HG03457 (cell line): ENCODE measurements around the gene IMPDH2.
"Not testable (repeated sequence)": the region's sequence is repeated elsewhere in the genome, so short reads cannot be mapped to it uniquely, and the experiment has no call there.

Source experiments
- ATAC-seq: cut with Tn5 transposase; IDR thresholded peaks from one replicate; pipeline ENCODE4 v1.9.1; 2021; ENCODE audit warnings: moderate number of reproducible peaks; ENCODE audit not compliant: unreplicated experiment

Gene IMPDH2

DNA sequence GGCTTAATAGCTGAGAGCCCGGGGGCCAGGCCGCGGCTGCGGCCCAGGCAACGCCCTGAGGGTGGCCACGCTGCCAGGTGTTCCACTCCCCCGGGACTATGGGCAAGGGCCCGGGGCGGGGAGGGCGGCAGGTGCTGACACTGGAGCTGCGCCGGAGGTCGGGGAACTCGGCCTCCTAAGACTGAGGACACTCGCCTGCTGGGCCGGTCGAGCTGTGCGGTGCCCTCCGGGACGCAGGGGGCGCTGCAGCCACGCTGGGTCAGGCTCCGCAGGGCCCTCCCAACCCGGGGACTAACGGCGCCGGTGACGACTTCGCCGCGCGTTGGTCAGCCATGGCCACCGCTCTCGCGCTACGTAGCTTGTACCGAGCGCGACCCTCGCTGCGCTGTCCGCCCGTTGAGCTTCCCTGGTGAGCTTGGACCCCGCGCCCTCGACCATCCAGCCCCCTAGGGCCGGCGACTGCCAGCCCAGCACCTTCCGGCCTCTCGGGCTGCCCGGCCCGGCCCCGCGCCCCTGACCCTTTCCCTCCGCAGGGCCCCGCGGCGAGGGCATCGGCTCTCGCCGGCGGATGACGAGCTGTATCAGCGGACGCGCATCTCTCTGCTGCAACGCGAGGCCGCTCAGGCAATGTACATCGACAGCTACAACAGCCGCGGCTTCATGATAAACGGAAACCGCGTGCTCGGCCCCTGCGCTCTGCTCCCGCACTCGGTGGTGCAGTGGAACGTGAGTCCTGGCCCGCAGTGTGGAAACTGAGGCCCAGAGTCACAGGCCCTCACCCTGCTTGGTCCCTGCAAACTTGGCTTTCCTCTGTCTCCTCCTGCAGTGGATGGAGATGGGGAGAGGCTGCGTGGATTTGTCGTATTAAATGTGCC, 7.1 kb downstream of the IMPDH2 start, which contains the start of gene NDUFAF3:
Gene NDUFAF3, plus strand, starts transcription at position 309 of the 875 bp plus-strand sequence. Its CDS starts 24 bp downstream, at position 333.
- peak; percentile 40 for ATAC-seq

DNA sequence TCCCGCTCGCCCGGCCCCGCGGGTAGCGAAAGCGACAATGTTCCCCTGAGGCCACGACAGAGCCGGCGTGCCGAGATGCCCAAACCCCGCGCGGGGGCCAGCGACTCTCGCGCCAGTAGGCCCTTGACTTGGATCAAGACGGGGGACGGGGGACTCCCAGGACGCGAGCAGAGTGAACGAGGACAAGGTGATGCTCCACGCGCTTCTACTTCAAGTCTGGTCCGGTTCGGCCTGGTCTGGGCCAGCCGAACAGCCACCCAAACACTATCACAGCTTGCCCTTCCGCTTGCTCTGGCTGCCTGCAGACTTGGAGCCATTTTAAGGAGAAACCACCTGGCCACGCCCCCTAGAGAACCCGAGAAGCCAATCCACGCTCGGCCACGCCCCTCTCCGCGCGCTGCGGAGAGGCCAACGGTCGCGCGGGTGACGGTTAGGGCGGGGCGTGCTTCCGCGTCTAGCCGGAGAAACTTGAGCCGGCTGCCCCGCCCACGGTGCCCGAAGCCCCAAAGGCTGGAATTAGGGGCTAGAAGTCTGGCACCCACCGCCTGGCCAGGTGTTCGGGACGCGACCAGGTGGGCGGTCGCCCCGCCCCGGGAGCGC, 7.9 kb downstream of the IMPDH2 start:
- peak; percentile 37 for ATAC-seq

DNA sequence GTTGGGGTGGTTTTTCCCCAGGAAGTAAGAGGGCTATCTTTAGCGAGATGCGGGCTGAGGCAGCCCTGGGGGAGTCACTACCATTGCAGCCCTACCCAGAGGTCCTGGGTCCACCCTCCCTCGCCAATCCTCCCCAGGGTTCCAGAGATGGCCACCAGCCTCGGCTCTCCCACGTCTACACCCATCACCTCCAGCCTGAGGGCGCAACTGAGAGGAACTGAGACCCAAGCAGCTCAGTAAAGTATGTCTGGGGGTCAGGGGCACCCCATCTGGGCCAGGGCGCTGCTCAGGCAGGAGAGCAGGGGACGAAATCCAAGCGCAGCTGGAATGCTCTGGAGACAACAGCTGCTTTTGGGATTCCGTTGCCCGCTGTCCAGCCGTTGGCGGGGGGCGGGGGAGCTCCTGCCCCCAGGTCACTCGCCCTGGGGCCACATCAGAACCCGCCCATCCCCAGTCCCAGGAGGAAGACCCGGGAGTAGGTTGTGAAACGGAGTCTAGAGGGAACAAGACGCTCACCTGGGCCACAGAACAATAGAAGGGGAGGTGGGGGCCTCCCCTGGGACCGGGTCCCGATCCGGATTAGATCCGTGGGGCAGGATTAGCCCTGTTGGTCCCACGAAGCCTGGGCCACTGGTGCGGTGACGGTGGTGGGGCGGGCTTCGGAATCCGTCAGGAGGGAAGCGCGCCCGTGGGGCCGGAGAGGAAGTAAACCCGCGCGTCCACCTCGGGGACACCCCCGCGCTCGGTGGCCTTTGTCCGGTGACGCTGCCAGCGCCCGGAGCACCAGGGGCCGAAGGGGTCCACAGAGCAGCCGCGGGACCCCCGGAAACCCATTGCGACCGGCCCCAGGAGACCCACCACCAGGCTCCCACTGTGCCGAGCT, 8.6 kb downstream of the IMPDH2 start:
- ATAC-seq, result no peak

DNA sequence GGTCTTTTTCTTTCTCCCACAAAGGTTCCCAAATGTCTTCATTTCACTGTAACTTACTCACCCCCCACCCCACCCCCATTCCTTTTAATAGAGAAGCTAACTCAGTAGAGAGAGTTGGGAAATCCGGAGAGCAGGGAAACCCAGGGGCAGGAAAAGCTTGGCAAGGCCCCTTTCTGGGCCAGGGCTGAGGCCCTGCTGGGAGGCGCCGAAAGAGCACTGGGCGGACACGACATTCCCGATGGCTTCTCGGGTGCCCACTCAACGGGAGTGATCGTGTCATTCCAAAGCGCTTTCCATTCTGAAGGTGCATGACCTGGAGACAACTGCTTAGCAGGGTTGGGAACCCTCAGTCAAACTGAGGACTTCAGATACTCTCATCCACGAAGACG, 9.3 kb downstream of the IMPDH2 start:
- ATAC-seq, result no peak

DNA sequence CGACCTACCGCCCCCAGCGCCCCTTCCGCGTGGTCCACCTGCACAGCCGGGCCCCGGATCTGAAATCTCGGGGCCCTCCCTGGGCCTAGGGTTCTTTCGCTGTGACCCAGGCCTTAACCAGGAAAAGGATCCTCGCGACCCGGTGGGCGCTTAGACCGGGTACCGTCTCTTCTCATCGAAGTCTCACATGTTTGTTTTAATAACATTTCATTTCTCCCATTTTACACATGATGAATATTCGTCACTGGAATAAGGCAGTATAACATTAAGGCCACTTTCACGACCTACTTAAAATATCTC, 10.5 kb downstream of the IMPDH2 start:
- ATAC-seq, result no peak

DNA sequence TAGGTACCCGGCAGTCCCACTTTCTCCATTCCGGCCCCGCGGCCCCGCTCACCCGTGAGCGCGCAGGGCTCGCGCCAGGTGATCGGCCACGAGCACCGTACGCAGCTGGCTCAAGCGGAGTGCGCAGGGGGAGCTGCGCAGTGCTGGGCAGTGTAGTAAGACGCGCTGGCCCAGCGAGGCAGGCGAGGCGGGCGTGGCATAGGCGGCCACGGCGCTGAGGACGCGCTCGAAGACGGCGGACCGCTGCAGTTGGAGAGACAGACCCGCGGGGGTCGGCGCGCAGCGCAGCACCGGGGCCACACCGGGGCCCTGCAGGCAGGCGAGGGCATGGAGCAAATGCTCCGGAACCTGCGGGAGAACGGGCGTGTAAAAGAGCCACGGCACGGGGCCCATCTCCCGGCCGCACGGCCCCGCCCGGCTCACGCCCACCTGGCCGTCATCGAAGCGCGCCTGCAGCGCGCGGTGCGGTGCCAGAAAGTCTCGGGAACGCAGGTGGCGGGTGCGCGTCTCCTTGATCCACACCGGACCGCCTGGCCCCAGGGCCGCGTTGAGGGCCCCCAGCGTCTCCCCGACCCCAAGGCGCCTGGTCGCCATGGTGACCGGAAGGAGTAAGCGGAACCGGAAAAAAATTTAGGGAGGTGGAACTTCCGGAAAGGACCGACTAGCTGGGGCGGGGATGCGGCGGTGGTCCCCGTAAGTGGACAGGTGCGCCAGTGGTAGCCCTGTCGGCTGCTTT, 11.1 kb downstream of the IMPDH2 start, which contains the start of gene DALRD3:
Gene DALRD3, minus strand, starts transcription at position 610 of the 736 bp plus-strand sequence. Its CDS starts 16 bp downstream, at position 594.
- no peak for ATAC-seq

DNA sequence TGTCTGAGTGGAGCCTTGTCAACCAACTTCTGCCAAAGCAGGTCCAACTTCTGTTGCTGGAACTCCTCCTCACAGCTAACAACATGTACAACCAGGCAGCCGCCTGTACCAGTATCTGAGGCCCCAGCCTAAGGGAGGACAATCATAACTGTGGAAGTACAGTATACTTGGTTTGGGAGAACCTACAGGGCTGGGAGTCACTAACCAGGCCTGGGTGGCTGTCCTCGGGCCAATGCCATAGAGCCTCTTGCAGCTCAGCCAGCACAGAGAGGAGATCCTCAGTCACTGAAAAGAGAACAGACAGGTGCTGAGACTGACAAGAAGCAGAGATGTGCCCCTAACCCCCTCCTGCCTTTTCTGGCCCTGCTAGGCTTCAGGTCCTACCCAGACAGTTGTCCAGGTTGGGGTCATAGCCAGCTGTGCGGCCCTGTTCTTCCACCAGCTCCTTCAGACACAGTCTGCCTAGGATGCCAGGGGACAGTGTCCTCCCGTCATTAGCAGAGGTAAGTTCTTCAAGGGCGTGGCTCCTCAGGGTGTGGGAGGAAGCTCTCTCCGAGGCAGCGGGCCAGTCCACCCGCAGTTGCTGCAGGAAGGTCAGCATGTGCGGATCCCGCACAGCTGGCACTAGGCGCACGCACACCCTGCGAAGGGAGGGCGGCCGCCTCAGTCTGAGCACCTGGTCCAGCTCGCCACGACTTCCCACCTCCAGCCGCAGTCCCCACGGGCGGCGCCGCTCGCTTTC, 11.8 kb downstream of the IMPDH2 start:
- ATAC-seq, result no peak

DNA sequence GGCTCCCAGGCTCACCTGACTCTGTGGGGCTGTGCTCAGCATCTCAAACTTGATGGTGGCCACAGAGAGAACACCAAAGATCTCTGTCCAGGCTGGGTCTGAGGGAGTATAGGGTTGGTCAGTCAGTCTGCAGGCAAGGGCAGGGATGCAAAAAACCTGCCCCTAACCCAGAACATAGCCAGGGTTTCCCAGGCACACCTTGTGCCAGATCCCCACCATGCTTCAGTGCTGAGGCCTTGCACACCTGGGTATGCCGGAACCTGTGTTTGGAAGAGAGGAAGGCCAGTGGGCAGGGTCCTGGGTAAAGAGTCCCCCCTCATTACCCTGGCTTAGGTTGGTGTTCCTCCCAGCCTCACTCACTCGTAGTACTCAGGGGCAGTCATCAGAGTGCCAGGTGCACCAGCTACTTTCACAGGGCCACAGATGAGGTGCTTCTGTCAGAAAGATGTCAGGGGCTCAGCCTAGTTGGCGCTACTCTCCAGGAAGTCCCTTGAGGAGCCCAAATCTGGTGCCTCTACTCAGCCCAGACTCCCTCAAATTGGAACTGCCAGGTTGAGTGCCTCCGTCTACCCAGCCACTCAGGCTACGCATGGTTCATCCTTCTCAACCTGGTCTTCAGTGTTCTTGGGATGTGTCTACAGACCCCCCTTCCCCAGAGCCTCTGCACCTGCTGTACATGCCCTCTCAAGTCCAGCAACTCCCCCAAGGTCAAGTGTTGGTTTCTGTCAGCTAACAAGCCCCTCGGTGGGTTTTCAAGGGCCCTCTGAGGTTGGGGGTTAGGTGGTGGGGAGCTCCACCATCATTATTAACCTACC, 12.6 kb downstream of the IMPDH2 start:
- ATAC-seq, result no peak

DNA sequence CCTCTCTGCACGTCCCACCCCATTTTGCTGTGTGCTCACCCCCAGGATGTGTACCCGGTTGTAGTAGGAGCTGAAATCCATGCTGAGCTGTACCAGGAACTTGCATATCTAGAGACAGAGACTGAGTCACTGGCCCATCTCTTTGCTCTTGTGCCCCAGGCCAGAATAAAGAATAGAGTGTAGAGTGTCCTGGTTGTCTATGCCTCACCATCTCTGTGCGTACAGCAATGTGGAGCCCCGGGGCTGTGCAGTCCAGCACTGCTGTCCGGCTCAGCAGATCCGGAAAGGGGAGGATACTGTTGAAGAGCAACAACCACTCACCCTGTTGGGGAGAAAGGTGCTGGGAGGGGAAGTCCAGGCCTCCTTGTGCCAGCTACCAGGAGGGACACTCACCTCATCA, 13.4 kb downstream of the IMPDH2 start:
- no peak for ATAC-seq

DNA sequence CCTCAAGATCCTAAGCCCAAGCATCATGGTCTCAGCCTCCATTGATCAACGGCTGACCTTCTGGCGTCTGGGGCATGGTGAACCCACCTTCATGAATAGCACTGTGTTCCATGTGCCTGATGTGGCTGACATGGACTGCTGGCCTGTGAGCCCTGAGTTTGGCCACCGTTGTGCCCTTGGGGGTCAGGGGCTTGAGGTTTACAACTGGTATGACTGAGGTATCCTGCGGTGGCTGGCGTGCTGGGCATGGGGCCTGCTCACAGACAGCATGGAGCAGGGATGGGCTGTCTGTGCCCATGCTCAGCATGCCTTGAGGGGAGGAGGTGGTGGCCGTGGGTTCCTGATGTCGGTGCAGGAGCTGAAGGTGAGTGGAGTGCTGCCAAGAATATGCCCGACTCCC, 14.1 kb downstream of the IMPDH2 start:
- no peak for ATAC-seq

DNA sequence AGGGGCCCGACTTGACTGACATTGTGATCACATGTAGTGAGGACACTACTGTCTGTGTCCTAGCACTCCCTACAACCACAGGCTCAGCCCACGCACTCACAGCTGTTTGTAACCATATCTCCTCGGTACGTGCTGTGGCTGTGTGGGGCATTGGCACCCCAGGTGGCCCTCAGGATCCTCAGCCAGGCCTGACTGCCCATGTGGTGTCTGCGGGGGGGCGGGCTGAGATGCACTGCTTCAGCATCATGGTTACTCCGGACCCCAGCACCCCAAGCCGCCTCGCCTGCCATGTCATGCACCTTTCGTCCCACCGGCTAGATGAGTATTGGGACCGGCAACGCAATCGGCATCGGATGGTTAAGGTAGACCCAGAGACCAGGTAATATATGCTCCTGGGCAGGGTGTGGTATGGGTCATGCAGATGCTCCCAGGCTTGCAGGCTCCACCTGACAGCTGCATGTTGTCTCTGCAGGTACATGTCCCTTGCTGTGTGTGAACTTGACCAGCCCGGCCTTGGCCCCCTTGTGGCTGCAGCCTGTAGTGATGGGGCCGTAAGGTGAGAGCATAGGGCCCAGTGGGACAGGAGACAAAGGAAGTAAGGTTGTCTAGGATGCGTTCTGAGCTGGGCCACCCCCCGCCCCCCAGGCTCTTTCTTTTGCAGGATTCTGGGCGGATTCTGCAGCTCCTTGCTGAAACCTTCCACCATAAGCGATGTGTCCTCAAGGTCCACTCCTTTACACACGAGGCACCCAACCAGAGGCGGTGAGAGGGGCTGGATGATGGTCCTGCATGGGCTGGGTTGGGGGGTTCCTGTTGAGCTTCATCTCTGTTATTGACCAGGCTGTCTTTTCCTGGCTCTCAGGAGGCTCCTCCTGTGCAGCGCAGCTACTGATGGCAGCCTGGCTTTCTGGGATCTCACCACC, 15.2 kb downstream of the IMPDH2 start:
- no peak for ATAC-seq

DNA sequence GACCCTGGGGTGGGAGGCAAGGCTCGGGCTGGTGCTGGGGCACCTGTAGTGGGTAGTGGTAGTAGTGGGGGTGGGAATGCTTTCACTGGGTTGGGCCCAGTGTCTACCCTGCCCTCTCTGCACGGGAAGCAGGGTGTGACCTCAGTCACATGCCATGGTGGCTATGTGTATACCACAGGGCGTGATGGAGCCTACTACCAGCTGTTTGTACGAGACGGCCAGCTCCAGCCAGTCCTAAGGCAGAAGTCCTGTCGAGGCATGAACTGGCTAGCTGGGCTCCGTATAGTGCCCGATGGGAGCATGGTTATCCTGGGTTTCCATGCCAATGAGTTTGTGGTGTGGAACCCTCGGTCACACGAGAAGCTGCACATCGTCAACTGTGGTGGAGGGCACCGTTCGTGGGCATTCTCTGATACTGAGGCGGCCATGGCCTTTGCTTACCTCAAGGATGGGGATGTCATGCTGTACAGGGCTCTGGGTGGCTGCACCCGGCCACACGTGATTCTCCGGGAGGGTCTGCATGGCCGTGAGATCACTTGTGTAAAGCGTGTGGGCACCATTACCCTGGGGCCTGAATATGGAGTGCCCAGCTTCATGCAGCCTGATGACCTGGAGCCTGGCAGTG, 16.0 kb downstream of the IMPDH2 start:
- ATAC-seq, result no peak

DNA sequence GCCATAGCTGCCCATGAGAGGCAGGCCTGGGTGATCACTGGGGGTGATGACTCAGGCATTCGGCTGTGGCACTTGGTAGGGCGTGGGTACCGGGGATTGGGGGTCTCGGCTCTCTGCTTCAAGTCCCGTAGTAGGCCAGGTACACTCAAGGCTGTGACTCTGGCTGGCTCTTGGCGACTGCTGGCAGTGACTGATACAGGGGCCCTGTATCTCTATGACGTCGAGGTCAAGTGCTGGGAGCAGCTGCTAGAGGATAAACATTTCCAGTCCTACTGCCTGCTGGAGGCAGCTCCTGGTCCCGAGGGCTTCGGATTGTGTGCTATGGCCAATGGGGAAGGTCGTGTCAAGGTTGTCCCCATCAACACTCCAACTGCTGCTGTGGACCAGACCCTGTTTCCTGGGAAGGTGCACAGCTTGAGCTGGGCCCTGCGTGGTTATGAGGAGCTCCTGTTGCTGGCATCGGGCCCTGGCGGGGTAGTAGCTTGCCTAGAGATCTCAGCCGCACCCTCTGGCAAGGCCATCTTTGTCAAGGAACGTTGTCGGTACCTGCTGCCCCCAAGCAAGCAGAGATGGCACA, 16.7 kb downstream of the IMPDH2 start:
- no peak for ATAC-seq

DNA sequence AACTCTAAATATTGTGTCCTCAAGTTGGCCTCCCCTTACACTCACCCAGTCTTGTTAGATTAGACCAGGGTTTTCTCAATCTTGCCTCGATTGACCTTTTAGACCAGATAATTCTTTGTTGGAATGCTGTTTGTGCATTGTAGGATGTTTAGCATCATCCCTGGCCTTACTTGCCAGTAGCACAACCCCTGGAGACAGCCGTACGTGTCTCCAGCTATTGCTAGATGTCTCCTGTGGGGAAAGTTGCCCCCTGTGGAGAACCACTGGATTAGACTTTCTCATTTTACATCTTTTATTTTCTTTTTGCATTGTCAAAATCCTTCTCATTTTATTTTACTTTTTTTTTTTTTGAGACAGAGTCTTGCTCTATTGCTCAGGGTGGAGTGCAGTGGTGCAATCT, 19.8 kb downstream of the IMPDH2 start:
- no peak for ATAC-seq

DNA sequence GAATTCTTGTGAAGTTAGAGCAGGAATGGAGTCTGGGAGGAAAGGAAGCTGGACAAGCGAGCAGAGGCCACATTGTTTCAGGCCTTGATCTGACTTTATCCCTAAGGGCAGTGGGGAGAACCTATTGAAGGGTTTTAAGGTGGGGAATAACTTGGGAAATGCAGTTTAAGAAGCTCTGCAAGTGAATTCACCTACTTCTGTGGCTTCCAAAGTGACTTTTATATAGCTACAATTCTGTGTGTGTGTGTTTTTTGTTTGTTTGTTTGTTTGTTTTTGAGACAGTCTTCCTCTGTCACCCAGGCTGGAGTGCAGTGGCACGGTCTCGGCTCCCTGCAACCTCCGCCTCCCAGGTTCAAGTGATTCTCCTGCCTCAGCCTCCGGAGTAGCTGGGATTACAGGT, 20.6 kb downstream of the IMPDH2 start:
- not testable (repeated sequence) for ATAC-seq

DNA sequence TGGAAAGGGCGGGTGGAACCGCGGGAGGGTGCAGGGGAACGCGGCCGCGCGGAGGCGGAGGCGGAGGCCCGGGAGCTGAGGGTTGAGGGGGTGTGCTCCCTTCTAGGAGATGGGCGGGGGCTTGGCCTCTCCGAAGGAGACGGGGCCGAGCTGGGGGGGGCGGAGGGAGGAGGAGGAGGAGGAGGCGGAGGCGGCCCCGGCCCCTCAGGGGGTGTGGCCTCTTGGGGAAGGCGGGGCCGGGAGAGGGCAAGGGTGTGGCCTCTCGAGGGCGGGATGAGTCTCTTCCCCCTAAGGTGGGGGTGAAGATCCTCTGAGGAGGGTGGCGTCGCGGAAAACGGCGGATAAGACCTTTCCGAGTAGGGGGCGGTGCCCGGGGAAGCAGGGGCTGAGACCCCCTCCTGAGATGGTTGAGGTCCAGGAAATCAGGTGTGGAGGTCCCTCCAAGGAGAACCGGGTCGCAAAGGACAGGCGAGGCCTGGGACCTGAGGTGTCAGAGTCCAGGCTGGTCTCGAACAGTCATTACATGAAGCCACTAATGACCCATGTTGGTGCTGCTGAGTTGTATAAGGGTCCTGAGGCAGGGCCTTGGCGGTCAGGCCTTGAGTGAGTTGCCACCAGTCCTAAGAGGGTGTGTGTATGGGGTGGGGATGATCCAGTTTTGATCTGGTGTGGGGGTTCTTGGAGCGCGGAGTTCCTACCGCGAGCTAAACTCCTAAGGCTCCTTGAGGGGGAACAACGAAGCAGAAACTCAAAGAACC, 21.2 kb downstream of the IMPDH2 start:
- peak; percentile 17 for ATAC-seq
